GM03348 (cell line): ENCODE results near the gene CD5L.

ENCODE experiments used
- DNase-seq: peaks from one replicate; pipeline ENCODE4 v3.0.0; 2012; ENCODE audit warnings: low spot score

The CD5L gene

GRCh38 chr1:157813269-157813668 lies 28.3 kb downstream of the CD5L start:
- no peak for DNase-seq

DNA sequence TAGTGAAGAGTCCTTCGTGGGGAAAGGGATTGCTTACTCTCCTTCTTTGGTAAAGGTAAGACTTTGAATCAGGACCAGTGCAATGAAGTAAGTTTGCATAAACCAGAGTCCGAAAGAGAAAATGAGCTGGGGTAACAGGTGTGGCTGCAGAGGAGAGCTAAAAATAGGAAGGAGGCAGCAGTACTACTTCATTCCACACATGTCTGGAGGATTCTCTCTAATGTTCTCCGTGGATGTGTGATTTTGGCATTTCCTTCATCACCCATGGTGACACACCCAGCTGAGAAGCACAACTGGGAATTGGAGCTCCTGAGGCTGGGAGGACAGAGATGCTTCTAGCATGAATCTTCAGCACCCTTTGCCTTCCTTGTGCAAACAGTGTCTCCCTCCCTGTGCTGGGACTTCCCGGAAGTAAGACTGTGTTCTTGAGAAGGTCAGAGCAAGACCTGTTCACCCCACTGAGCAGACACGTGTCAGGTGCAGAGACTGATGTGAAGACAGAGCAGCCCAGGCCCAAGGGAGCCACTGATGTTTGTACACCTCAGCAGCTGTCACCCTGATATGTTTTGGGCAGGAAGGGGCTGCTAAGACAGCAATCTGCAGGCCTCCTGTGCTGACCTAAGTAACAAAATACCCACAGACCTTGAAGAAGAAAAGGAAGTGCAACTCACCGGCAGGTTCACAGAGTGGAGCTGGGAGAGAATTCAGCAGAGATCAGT lies 35.0 kb downstream of the CD5L start:
- no peak for DNase-seq

GRCh38 chr1:157803851-157804250 lies 37.8 kb downstream of the CD5L start:
- DNase-seq: no peak

DNA sequence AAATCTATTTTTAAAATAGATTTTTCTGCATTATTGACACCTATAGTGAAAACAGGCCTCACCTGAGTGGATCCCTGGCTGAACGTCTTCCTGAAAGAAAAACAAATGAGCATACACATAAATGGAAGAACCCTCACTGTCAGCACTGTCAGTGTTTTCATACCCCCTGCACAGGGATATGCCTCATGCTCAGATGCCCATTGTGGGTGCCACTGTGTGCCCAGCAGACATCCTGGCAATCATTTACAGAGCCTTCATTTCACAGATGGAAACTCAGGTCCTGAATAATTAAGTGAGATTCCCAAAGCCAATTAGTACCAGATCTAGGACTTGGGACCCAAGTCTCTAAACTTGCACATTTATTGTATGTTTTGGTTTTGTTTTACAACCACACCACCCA lies 41.6 kb downstream of the CD5L start:
- no peak for DNase-seq

GRCh38 chr1:157798211-157798610 lies 43.4 kb downstream of the CD5L start:
- DNase-seq: no peak

- no peak for DNase-seq
Measured at GRCh38 chr1:157785248-157785647, 56.4 kb downstream of the CD5L start.

DNA sequence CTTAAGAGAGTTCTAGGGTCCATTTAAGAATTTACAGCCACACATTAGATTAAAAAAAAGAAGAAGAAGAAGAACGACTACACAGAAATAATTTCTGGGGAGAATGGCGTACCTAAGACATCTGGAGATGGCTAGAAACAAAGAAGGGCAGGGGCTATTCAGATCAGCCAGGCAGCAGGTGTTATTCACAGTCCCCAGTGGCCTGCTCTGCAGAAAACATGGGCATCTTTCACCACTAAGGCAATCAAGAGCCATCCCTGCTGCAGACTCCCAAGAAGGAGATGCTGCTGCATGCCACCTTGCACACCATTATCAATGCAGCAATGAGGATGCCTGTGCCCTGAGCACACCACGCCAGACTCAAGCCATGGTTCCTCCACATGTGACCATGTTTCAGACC lies 56.8 kb downstream of the CD5L start:
- no peak for DNase-seq

DNA sequence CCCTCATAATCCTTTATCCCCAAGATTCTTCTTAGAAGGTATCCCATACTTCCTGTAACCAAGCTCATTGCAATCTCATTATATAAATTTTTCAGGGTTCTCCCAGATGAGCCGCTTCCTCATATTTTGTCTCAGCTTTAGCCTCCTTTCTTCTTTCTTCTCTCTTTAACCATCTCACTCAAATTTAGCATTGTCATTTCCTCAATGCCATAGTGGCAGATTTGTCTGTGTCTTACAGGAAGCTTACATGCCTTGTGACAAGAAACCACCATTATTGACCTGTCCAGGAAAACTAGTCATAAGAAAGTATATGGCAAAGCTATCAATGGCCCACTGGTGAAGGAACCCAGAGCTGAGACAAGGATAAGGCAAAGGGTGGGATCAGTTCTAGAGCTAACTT lies 58.7 kb downstream of the CD5L start:
- no peak for DNase-seq

GRCh38 chr1:157781048-157781447 lies 60.6 kb downstream of the CD5L start:
- DNase-seq: no peak
